Tongue (tissue), 2 donors: Measurements from ENCODE around the gene NDE1. TPM values are rescaled to one million over a fixed set of nuclear protein-coding genes. Genes with fewer than 3 reads are reported as not detected.

ENCODE experiments used
- DNase-seq: peaks from one replicate; pipeline ENCODE4 v3.0.0-alpha.2; 2015
- total RNA-seq: library from RNA; depleted of rRNA; stranded (reverse); fragments of >200 nt; gene quantifications from one replicate; pipeline ENCODE4 v1.2.3, GENCODE V29; 2014

The NDE1 gene
- total RNA-seq, 1 donor from 2014 or later: 36.5 TPM

DNA sequence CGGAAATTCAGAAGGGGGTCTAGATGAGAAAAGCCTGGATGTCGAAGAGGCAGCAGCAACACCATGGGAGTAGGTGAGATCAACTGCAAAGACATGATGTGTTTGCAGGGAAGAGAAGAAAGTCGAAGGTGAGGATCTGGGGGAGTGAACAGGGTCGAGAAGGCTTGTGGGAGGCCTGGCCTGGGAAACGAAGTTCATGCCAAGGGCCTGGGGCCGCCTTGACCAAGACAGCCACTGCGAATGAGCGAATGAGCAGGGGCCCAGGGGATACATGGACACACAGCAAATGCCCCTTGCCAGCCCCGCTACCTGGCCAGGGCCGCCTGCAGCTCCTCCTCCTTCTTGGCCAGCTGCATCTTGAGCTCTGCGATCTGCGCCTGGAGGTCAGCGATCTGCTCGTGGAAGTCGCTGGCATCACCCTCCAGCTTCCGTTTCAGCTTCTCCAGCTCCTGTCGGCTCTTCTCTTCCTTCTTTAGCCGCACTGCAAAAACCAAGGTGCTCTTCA is 87.1 kb downstream of the NDE1 start:
- no peak for DNase-seq

- DNase-seq: peak; percentile 57
These were observed 89.4 kb downstream of the NDE1 start for GRCh38 chr16:15739464-15739863.

DNA sequence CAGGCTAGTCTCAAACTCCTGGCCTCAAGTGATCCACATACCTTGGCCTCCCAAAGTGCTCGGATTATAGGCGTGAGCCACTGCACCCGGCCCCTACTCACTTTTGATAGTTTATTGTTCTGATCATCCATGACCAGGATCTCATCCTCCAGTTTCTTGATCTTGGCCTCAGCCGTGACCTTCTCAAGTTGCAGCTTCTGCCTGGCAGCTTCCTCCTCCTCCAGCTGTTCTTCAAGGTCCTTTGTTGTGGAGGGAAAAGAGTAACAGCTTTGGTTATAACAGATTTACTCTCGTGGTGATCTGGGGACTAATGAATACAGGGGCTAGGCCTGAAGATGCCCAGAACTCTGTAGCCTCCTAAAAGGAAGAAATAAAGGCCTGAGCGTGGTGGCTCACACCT is 89.9 kb downstream of the NDE1 start:
- peak; percentile 77 for DNase-seq

DNA sequence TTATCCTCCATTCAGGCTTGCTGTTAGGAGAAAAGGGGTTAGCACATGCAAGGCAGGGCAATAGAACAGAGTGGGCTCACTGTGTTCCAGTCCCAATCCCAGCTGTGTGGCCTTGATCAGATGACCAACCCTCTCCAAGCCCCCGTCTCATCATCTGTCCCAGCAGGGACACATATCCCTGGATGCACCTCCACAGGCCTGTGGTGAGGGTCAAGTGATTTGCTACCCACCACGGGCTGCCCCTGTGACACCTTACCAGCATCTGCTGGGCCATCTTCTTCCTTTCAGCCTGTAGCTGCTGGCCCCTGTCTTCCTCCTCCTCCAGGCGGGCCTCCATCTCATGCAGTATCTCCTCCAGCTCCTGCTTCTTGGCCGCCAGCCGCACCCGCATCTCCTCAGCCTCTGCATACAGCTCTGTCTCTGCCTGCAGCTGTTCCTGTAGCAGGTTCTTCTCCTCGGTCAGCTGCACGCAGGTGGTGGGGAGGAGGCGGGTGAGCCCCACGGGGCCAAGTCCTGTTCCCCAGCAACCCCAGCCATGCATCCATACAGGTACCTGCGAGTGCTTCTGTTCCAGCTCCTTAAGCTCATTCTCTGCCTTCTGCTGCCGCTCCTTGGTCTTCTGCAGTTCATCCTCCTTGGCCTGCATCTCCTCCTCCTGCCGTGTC is 91.3 kb downstream of the NDE1 start:
- DNase-seq: no peak

DNA sequence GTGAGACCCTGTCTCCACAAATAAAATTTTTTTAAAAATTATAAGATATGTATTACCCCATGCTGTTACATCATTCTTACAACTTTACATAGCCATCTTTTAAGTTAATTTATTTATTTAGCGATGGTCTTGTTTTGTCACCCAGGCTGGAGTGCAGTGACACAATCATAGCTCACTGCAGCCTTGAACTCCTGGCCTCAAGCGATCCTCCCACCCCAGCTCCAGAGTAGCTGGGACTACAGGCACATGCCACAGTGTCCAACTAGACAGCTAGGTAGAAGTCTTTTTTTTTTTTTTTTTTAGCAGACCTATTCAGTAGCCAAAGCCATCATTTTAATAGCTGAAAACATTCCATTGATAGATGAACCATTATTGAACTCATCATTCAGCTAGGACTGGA is 92.7 kb downstream of the NDE1 start:
- no peak for DNase-seq

GRCh38 chr16:15743657-15744056 is 93.6 kb downstream of the NDE1 start:
- no peak for DNase-seq

DNA sequence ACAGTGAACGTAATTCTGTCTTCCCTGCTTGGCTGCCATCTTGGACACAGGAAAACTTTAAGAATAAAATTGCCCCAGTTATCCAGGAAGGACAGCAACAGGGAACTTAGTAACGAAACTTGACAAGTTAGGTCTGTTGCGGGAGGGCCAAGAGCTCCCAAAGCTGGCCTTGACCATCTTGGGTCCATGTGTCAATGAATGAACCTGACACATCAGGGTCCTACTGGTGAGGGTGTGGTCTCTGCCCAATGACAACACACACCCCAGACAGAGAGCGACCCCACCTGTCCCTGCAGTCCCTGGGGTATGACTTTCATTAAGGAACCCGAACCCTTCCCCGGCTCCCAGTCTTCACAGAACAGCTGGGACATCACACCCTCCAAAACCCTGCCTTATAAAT is 96.3 kb downstream of the NDE1 start:
- no peak for DNase-seq

- DNase-seq: no peak
These were observed 97.9 kb downstream of the NDE1 start for GRCh38 chr16:15747937-15748336.

GRCh38 chr16:15748654-15749053 is 98.6 kb downstream of the NDE1 start:
- DNase-seq: no peak

- DNase-seq: no peak
These were observed 99.3 kb downstream of the NDE1 start for GRCh38 chr16:15749371-15749770.

- no peak for DNase-seq
These were observed 99.9 kb downstream of the NDE1 start for GRCh38 chr16:15749985-15750384.

DNA sequence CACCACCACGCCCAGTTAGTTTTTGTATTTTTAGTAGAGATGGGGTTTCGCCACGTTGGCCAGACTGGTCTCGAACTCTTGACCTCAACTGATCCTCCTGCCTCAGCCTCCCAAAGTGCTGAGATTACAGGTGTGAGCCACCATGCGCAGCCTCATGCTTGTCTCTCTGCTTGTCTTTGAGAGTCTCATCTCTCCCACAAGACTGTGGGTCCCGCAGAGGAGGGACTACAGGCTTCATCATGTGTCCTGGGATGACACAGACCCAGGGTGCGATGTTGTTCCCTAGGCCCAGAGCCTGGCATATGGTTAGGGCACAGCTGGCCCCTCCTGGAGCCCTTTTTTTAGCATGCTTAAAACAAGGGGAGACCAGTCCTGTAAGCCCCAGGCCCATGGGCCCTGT is 101.9 kb downstream of the NDE1 start:
- no peak for DNase-seq

DNA sequence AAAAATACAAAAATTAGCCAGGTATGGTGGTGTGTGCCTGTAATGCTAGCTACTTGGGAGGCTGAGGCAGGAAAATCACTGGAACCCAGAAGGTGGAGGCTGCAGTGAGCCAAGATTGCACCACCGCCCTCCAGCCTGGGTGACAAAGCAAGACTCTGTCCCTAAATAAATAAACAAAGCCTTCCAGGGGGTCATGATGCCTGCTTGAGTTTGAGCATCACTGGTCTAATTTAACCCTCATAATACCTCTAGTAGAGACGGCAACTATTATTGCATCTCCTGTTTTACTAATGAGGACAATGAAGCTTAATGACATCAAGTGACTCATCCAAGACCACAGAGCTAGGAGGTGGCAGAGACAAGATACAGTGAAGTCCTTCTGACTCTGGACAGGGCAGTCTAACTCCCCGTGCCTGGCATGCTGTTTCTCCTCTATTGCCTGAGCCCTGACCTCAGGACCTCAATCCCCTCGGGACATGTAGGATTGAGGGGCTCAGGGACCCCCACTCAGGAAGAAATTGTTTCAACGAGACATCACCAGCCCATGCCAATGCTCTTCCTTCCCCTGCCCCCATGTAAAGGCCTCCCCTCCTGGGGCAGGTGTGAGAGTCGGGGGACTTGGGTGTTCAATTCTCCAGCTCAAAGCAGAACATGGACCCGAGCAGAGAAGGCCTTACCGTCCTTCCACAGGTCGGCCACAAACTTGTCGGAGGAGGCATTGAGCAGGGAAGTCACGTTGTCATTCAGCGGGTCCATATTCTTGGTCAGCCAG is 102.9 kb downstream of the NDE1 start:
- no peak for DNase-seq

- DNase-seq: no peak
These were observed 104.9 kb downstream of the NDE1 start for GRCh38 chr16:15754821-15755534.

- DNase-seq: no peak
These were observed 107.0 kb downstream of the NDE1 start for GRCh38 chr16:15757077-15757386.

DNA sequence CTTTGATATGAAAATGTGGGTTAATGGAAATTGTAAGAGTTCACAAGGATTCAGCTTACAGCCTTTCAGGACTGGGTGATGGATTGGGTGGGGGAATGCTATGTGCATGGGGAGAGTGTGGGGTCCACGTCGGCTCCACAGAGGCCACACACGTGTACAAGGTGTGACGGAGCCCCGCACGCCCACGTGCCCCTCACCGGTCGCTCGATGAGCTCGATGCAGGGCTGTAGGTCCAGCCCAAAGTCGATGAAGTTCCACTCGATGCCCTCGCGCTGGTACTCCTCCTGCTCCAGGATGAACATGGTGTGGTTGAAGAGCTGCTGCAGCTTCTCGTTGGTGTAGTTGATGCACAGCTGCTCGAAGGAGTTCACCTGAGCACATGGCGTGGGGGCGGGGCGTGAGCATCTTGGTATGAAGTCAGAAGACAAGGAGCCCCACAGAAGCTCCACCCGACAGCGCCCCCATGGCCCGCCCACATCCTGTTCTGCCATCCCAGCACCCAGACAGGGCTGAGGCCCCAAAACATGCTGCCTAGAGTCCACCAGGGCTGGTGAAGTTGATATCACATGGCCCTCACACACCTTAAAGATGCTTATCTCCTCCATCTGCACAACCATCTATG is 107.7 kb downstream of the NDE1 start:
- DNase-seq: no peak

DNA sequence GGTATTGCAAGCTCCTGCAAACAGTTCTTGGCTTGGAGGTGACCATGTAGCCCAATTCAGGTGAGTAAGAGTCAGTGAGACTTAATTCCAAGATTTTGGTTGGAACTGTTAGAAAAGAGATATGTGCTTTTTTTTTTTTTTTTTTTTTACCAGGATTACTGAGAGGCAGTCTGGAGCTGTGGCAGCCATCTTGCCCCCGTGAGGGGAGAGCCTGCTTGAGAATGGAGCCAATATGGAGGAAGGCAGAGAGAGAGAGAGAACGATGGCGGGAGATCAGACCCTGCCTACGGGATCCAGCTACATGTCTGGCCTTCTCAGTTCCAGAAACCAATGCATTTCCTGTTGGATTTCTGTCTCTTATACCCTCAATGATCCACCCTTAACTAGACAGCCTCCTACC is 109.0 kb downstream of the NDE1 start:
- DNase-seq: no peak

GRCh38 chr16:15760129-15760528 is 110.1 kb downstream of the NDE1 start:
- no peak for DNase-seq

DNA sequence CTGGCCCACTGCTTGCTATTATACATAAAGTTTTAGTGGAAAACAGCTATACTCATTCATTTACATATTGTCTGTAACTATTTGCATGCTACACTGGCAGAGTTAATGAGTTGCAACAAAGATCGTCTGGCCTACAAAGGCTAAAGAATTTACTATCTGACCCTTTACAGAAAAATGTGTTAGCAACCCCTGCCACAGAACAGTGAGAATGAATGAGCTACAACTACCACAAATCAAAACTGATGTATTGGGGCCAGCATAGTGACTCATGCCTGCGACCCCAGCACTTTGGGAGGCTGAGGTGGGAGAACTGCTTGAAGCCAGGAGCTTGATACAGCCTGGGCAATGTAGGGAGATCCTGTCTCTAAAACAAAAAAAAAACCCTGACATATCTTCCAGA is 114.1 kb downstream of the NDE1 start:
- DNase-seq: no peak

- DNase-seq: no peak
These were observed 115.1 kb downstream of the NDE1 start for GRCh38 chr16:15765116-15765515.

DNA sequence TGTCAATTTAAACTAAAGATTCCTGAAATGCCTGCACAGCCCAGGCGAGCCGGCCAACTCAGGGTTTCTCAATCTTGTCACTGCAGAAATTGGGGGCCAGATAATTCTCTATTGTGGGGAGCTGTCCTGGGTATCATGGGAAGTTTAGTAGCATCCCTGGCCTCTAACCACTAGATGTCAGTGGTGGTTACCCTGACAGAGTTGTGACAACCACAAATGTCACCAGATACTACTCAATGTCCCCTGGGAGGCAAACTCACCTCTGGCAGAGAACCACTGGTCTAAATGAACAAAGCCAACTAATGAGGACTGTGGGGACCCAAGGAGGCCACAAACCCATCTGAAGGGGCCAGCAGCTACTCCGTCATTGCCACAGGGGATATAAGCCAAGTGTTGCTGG is 115.8 kb downstream of the NDE1 start:
- peak; percentile 51 for DNase-seq

DNA sequence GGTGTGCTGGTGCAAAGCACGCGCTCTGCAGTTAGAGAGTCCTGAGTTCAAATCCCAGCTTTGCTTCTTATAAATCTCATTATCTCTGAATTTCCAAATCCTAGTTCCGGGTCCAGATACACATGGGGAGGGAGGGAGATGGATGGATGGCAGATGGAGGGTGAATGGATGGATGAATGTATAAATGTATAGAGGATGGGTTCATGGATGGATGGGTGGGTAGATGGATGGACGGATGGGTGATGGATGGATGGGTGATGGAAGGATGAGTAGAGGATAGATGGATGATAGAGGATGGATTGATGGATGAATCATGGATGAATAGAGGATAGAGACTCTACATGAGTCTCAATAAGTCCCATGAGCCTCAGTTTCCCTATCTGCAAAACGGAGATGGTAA is 116.9 kb downstream of the NDE1 start:
- no peak for DNase-seq

DNA sequence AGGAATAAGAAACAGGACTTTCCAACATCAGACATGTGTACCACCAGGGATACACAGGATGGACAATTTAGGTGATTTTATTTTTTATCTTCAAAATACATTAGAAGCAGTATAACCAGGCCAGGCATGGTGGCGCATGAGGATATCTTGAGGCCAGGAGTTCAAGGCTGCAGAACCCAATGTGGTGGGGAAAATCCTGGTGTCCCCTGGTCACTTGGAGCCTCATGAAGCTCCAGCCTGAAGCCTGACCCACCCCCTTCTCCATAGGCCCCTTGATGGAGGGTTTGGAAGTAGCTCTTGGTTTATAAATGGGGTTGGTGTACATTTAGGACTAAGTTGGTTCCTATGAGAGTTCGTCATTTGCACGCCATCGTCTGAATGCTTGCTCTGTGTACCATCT is 118.2 kb downstream of the NDE1 start:
- DNase-seq: no peak
